Tibial artery (tissue), 4 donors: ENCODE data around the gene MPP1.

Source experiments
- DNase-seq, 2 donors: peaks; one replicate each; pipeline ENCODE4 v3.0.0-alpha.2; 2019
- H3K27ac ChIP-seq, 2 donors: fragments of 200-600 bp; sonication (generic) in 1 of 2; 1 replicate in 1 of 2; 2 replicates in 1 of 2; pipeline ENCODE4 v1.5.1; 2018 to 2019; ENCODE audit warnings: mild to moderate bottlenecking in 1 of 2
- H3K27me3 ChIP-seq, 2 donors: fragments of 200-600 bp; sonication (generic) in 1 of 2; one replicate each; pipeline versions ENCODE4 v1.5.1 to v1.6.0; 2016 to 2019
- H3K36me3 ChIP-seq, 3 donors: fragments of 200-600 bp; sonication (generic) in 2 of 3; one replicate each; pipeline ENCODE4 v1.5.1; 2016 to 2019; ENCODE audit warnings: mild to moderate bottlenecking in 2 of 3
- H3K4me1 ChIP-seq, 4 donors: fragments of 200-600 bp; sonication (generic) in 2 of 4; 1 replicate in 3 of 4; 2 replicates in 1 of 4; pipeline ENCODE4 v1.5.1; 2016 to 2019
- H3K4me3 ChIP-seq, 2 donors: fragments of 200-600 bp; sonication (generic) in 1 of 2; 1 replicate in 1 of 2; 2 replicates in 1 of 2; pipeline ENCODE4 v1.5.1; 2018 to 2019; ENCODE audit warnings: mild to moderate bottlenecking in 2 of 2
- H3K9me3 ChIP-seq, 3 donors: fragments of 200-600 bp; sonication (generic) in 1 of 3; one replicate each; pipeline ENCODE4 v1.5.1; 2016 to 2019
- intact Hi-C: fragments of 100-400 bp; cut with DNase I; formaldehyde crosslinking; loops from one replicate; pipeline ENCODE4 v1.15.0; 2023; ENCODE audit warnings: low total_unique reads
- TF ChIP-seq, protein P1 (sequence below), 2 experiments: fragments of 200-600 bp in 1 of 2; fragments of 450-650 bp in 1 of 2; IDR thresholded peaks; one replicate each; pipeline ENCODE4 v1.5.1; 2017 to 2019; ENCODE audit warnings: antibody characterized with exemption in 2 of 2, mild to moderate bottlenecking in 1 of 2, moderate library complexity in 1 of 2

MPP1 gene

DNA sequence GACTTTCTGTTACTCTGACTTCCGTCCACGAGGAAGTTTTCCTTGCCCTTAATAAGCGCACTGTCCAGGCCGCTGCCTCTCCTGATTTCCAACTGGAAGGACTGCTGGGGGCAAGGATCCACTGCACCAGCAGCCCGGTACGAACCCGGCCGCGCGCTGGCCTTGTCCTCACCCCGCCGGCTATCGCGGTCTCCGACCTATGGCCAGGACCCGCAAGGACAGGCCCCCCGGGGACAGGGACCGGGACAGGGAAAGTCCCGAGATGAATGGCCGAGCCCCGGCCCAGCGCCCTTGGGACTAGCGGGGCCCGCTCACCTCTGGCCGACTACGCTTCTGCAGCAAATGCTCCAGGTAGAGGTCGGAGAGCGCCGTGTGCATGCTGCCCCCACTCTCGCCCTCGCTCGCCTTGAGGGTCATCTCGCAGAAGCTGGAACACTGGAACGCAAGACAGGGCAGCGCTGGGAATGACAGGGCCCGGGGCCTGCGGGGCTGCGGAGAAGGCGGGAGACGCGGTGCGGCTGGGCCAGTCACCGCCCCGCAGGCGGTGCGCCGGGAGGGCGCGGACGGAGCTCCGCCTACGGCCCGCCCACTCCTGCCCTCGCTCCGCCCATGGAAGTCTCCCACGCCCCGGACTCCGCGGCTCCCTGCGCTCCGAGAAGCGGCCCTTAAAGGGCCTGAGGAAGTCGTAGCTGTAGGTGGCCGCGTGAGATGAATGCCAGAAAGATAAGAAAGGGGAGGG is at the start of gene MPP1:
Gene MPP1 (minus strand): TSS at position 529 of the 739 bp plus-strand sequence. CDS start 112 bp downstream, at position 417.
- intact Hi-C loops: no loop called here
- Histone ChIP-seq H3K4me3 (peak within 1 kb of the TSS; percentile 64 to 74), H3K36me3 (no peaks in the 10 kb centered on the region), H3K27ac (peak within 1 kb of the TSS; percentile 70 to 76), H3K4me1 (peaks cover 0 to 3% (median 0%) of the 10 kb centered on the region in 4 donors), H3K9me3 (no peaks in the 10 kb centered on the region), H3K27me3 (no peaks in the 10 kb centered on the region)
- DNase-seq: peak; percentile 58 to 86
- TF ChIP-seq, protein P1, sequence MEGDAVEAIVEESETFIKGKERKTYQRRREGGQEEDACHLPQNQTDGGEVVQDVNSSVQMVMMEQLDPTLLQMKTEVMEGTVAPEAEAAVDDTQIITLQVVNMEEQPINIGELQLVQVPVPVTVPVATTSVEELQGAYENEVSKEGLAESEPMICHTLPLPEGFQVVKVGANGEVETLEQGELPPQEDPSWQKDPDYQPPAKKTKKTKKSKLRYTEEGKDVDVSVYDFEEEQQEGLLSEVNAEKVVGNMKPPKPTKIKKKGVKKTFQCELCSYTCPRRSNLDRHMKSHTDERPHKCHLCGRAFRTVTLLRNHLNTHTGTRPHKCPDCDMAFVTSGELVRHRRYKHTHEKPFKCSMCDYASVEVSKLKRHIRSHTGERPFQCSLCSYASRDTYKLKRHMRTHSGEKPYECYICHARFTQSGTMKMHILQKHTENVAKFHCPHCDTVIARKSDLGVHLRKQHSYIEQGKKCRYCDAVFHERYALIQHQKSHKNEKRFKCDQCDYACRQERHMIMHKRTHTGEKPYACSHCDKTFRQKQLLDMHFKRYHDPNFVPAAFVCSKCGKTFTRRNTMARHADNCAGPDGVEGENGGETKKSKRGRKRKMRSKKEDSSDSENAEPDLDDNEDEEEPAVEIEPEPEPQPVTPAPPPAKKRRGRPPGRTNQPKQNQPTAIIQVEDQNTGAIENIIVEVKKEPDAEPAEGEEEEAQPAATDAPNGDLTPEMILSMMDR (IDR thresholded peaks at IDR 0.05): no peak

DNA sequence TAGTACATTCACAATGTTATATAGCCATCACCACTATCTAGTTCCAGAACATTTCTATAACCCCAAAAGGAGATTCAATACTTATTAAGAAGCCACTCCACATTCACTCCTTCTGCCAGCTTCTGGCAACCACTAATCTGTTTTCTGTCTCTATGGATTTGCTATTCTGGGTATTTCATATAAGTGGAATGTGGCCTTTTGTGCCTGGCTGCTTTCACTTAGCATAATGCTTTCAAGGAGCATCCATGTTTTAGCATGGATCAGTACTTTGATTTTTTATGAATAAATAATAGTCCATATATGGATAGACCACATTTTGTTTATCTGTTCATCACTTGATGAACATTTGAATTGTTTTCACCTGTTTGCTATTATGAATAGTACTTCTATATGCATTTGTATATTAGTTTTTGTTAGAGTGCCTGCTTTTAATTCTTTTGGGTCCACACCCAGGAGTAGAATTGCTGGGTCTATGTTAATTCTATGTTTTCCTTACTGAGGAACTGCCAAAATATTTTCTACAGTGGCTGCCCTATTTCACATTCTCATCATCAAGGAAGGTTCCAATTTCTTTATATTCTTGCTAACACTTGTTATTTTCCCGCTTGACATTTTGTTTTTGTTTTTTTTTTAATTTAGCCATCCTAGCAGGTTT is 45.8 kb upstream of the MPP1 start:
- intact Hi-C loops: no loop called here
- TF ChIP-seq, protein P1 (IDR thresholded peaks at IDR 0.05): no peak
- H3K9me3 ChIP-seq: no peaks in the 10 kb centered on the region
- DNase-seq: no peak
- no peaks in the 10 kb centered on the region for H3K4me1 ChIP-seq
- no peak overlapping the region for H3K27ac ChIP-seq
- no peaks in the 10 kb centered on the region for H3K36me3 ChIP-seq
- no peak overlapping the region for H3K4me3 ChIP-seq
- H3K27me3 ChIP-seq: no peaks in the 10 kb centered on the region

DNA sequence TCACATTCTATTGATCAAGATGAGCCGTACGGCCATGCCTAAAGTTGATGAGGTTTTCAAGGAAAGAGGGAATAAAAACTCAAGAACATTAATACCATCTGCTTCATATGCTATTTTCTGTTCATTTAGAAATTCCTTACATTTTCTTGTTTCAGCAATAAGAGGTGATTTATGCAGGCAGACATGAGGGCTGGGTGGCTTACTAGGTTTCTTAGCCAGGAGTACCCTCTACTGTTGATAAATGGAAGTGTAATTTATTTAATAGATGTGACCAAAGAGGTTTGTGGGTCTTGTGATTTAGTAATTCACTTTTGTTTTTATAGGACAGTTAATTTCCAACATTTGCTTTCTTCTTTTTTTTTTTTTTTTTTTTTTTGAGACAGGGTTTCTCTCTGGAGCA is 35.6 kb upstream of the MPP1 start:
- intact Hi-C loops: no loop called here
- DNase-seq: no peak
- TF ChIP-seq, protein P1 (IDR thresholded peaks at IDR 0.05): peak; percentile 41 to 53
- Histone ChIP-seq H3K4me1 (no peaks in the 10 kb centered on the region), H3K27me3 (no peaks in the 10 kb centered on the region), H3K27ac (no peak overlapping the region), H3K4me3 (no peak overlapping the region), H3K36me3 (no peaks in the 10 kb centered on the region), H3K9me3 (no peaks in the 10 kb centered on the region)

DNA sequence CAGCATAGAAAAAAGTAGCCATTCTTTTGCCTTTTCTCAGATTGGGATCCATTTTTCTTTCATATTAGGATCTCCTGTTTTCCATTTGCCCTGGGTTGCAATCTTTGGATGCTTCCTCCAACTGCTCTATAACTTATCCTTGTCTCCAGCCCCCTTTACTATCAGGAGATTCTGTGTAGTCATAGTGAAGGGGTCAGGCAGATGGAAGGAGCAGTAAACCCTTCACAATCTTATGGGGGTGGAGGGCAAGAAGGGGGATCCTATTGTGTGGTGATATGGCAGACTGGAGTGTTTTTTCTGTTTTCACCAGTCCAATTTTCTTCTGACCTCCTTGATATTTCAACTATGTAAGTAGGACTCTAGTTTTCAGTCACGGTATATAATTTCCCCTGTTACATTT is 30.9 kb upstream of the MPP1 start:
- H3K4me1 ChIP-seq: no peaks in the 10 kb centered on the region
- H3K4me3 ChIP-seq: no peak overlapping the region
- no peak overlapping the region for H3K27ac ChIP-seq
- intact Hi-C loops: no loop called here
- no peak for DNase-seq
- TF ChIP-seq, protein P1 (IDR thresholded peaks at IDR 0.05): no peak
- H3K36me3 ChIP-seq: no peaks in the 10 kb centered on the region
- no peaks in the 10 kb centered on the region for H3K27me3 ChIP-seq
- no peaks in the 10 kb centered on the region for H3K9me3 ChIP-seq

DNA sequence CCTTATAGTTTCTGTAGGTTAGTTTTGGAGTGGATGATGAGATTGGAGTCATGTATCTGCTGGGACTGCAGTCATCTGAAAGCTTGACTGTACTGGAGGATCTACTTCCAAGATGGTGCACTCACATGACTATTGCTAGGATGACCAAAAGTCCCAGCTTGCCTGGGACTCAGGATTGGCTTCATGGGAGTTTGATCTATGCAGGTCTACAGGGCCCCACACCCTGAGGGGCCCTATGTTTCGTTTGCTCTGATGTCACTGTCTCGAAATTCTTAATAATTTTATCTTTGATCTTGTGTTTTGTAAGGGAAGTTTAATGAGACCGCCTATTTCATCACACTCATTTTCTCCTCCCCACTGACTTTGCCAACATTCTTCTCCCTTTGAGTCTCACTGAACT is 29.3 kb upstream of the MPP1 start, which contains the start of gene SMIM9:
Gene SMIM9 (minus strand): TSS at position 101 of the 400 bp plus-strand sequence. CDS start 3,806 bp downstream, outside the sequence.
- Histone ChIP-seq H3K4me1 (no peaks in the 10 kb centered on the region), H3K36me3 (no peaks in the 10 kb centered on the region), H3K27ac (no peak within 1 kb of the TSS), H3K9me3 (no peaks in the 10 kb centered on the region), H3K4me3 (no peak within 1 kb of the TSS), H3K27me3 (no peaks in the 10 kb centered on the region)
- DNase-seq: no peak
- TF ChIP-seq, protein P1 (IDR thresholded peaks at IDR 0.05): no peak
- intact Hi-C loops: no loop called here
